H1 (cell line): ENCODE data around the gene PHLDA2.

Experiments used
- BCL11A ChIP-seq, 2 experiments: IDR thresholded peaks; one replicate each; pipeline ENCODE4 v1.6.1; 2011; ENCODE audit warnings: low read depth in 2 of 2, low read length in 2 of 2, mild to moderate bottlenecking in 2 of 2
- EP300 ChIP-seq, 2 experiments: IDR thresholded peaks; 1 replicate in 1 of 2; 2 replicates in 1 of 2; pipeline ENCODE4 v1.6.1; 2011 to 2012; ENCODE audit warnings: low read depth in 2 of 2, low read length in 2 of 2, mild to moderate bottlenecking in 2 of 2, borderline replicate concordance in 1 of 2, inconsistent platforms in 1 of 2, moderate library complexity in 1 of 2
- KDM1A ChIP-seq: fragments of 200-600, 300-600 bp; sonication (generic); IDR thresholded peaks from 2 replicates; pipeline ENCODE4 v1.7.1; 2016; ENCODE audit warnings: mild to moderate bottlenecking, low read length, borderline replicate concordance
- RAD21 ChIP-seq, 2 experiments: IDR thresholded peaks in 1 of 2; conservative IDR thresholded peaks in 1 of 2; 2 replicates each; pipeline ENCODE4 v1.6.1; 2011; ENCODE audit warnings: low read depth in 2 of 2, low read length in 2 of 2, improper control_type of control experiment in 1 of 2, inconsistent platforms in 1 of 2, mild to moderate bottlenecking in 1 of 2, moderate library complexity in 1 of 2

- TF ChIP-seq RAD21 (IDR thresholded peaks at IDR 0.05 in 1 of 2, conservative IDR thresholded peaks at IDR 0.05 in 1 of 2; ENCODE audit: low read depth in 2 of 2, low read length in 2 of 2), result no peak
- no peak for TF ChIP-seq BCL11A (IDR thresholded peaks at IDR 0.05; ENCODE audit: low read depth in 2 of 2, low read length in 2 of 2)
- no peak for TF ChIP-seq KDM1A
- TF ChIP-seq EP300 (IDR thresholded peaks at IDR 0.05; ENCODE audit: borderline replicate concordance in 1 of 2, low read depth in 2 of 2, low read length in 2 of 2), result no peak
Observed at GRCh38 chr11:2919188-2919587, 10.0 kb downstream of the PHLDA2 start.
